ENCODE data around the gene ZFPM1.

GRCh38 chr16:88482630-88483391 lies 29.7 kb downstream of the ZFPM1 start:
- TF ChIP-seq CTCF (conservative IDR thresholded peaks at IDR 0.05; ENCODE audit: low read length), result no peak
- TF ChIP-seq EZH2phosphoT487 (IDR thresholded peaks at IDR 0.05; ENCODE audit: borderline replicate concordance, low read depth, low read length), result no peak

Measured in OCI-LY7 (cell line).